LNCAP (cell line): ENCODE results near the gene KDM3B.

Source experiments
- TF ChIP-seq, protein P1 (sequence below): fragments of 450-650 bp; IDR thresholded peaks from 2 replicates; pipeline ENCODE4 v1.5.1; 2017; ENCODE audit warnings: mild to moderate bottlenecking

Gene KDM3B

DNA sequence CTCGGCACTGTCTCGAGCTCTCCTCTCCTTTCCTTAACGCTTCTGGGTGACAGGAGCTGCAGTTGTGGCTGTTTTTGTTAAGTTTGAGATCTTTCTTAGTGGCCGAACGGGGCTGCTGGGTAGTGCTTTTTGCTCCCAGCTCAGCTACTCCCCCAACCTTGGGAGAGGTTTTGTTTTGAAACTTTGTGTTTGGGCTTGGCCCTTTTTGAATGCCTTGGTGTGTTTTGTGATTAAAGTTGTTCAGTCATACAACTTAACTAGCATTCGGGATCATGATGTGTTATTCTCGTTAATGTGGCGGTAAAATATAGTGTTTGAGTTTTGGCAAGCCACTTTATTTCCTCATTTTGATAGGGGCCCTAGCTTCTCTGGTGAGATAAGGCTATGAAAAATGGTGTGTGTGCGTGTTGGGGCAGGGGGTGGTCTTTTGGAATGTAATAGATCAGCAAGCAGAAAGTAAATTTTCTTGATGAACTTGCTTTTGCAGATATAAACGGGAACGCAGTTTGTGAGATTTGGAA is 1.1 kb downstream of the KDM3B start:
- TF ChIP-seq, protein P1, sequence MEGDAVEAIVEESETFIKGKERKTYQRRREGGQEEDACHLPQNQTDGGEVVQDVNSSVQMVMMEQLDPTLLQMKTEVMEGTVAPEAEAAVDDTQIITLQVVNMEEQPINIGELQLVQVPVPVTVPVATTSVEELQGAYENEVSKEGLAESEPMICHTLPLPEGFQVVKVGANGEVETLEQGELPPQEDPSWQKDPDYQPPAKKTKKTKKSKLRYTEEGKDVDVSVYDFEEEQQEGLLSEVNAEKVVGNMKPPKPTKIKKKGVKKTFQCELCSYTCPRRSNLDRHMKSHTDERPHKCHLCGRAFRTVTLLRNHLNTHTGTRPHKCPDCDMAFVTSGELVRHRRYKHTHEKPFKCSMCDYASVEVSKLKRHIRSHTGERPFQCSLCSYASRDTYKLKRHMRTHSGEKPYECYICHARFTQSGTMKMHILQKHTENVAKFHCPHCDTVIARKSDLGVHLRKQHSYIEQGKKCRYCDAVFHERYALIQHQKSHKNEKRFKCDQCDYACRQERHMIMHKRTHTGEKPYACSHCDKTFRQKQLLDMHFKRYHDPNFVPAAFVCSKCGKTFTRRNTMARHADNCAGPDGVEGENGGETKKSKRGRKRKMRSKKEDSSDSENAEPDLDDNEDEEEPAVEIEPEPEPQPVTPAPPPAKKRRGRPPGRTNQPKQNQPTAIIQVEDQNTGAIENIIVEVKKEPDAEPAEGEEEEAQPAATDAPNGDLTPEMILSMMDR, result no peak

DNA sequence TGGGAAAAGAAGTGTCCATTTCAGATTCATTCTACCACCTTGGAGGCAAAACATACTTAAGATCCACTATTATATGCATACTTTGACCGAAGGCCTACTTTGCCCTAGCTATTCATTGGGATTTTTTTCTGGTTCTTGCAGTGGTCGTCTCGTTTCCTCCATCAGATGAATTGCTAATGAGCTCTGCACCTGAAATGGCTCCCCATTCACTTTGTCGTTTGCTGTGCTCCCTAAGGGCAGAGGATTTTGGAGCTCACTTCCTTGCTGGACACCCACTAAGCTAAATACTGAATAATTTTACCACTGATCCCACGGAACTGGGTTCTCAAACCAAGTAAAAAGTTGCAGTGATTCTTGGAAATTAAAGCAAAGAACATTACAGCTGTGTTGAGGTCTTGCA is 1.9 kb downstream of the KDM3B start:
- TF ChIP-seq, protein P1, result no peak

DNA sequence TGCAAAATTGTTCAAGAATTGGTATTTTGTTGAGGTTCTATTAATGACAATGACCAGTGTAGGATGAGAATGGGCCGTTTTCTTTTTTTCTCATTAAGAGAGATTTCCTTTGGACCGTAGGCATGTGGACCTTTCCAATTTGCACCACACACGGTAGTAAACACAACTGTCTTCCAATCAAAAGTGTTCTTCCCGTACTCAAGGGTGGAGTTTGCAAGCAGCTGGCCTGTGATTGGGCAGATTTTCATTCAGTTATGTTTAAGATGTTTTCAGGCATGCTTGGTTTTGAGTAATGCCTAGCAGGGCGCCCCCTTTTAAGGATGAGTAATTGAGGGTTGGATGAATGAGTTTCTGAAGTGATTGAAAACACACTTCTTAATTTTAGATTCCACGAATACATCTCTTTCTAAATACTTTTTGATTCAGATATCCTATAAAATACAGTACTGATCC is 2.5 kb downstream of the KDM3B start:
- TF ChIP-seq, protein P1, result no peak; the same call in 1 of the 2 replicates

DNA sequence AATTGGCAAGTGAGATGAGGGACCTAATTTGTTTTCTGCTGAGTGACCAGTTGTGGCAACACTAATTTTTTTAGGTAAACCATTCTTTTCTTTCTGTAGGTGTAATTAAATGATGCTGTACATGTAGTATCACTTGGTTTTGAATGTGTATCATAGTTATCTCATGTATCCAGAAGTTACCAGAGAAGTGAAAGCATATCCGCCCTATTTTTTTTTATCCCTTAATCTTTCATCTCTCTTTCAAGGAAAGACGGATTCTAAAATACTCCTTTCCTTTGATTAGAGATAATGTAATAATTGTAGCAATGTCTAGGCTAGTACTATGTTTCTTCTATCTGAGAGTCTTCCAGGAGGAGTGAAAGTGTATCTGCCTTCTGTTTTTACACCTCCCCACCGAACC is 7.1 kb downstream of the KDM3B start:
- TF ChIP-seq, protein P1, result no peak

DNA sequence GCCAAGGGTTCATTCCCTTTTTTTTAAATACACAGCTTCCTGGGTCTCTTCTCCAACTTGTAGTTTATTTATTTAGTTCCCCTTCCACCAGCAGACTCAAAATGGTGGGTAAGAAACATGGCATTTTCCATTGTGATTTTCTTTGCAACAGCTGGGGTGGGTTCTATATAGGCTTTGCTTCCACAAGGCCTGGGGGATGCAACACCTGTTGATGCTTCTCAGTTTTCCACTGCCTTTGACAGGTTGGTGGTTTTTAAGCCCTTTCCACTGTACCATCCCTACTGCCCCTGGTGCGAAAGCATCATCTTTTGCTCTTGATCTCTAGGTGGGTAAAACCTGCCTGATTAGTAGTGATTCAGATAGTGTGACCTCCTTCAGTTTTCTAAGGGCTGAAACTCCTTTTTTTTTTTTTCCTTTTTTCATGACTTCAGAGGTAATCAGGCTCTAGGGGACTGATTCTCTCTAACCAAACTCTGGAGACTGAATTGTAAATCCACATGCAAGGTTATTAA is 8.5 kb downstream of the KDM3B start:
- TF ChIP-seq, protein P1, result no peak

DNA sequence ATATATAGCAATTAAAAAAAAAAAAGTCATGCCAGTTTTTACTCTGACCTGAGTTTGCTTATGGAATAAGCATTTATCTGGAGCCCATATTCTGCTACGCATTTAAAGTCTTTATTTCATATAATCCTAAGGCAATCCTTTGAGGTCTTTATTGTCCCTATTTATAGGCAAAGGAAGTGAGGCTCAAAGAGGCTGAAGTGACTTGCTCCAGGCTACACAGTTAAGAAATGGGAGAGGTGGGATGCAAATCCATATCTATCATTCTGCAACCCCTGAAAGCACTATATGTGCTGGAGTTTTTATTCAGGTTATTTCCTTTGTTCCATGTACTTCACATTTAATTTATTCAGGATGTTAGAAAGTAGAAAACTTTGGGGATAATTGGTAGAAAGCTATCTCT is 12.1 kb downstream of the KDM3B start:
- TF ChIP-seq, protein P1, result no peak

DNA sequence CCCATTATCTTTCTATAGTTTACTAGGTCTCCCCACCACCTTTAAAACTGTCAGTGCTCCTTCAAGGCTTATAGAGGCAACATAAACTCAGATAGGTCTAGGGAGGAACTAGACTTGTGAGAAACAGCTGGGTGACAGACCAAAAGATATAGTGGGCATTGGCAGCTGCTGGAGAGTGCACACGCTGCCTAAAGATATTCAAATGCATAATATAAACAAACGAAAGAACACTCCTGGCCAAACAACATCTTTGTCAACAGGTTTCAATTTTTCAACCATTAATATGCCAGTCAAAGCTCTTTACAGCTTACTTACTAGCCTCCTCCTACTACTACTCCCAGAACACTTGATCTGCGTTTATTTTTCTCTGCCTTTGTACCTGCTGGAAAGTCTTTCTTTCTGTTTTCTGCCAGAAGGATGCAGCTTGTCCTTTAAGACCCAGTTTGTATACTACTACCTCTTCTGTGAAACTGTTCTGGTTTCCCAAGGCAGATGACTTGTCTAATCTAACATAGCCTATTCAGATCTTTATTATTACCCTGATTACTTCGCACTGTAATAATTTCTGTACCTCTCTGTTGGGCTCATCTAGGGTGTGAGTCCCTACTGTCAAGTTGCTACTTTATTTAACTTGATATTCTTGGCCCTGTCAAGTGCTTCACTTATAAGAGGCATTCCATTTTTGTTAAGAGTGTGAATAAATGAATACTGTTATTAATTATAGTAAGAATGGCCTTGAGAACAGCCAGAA is 14.3 kb downstream of the KDM3B start:
- TF ChIP-seq, protein P1, result no peak
